GM19468 (cell line): ENCODE results near the gene DSCAML1.

Experiments used
- ATAC-seq: cut with Tn5 transposase; IDR thresholded peaks from one replicate; pipeline ENCODE4 v1.9.1; 2021; ENCODE audit warnings: mild to moderate bottlenecking, moderate library complexity, moderate number of reproducible peaks; ENCODE audit not compliant: unreplicated experiment; ENCODE audit errors: extremely low read depth

The DSCAML1 gene

DNA sequence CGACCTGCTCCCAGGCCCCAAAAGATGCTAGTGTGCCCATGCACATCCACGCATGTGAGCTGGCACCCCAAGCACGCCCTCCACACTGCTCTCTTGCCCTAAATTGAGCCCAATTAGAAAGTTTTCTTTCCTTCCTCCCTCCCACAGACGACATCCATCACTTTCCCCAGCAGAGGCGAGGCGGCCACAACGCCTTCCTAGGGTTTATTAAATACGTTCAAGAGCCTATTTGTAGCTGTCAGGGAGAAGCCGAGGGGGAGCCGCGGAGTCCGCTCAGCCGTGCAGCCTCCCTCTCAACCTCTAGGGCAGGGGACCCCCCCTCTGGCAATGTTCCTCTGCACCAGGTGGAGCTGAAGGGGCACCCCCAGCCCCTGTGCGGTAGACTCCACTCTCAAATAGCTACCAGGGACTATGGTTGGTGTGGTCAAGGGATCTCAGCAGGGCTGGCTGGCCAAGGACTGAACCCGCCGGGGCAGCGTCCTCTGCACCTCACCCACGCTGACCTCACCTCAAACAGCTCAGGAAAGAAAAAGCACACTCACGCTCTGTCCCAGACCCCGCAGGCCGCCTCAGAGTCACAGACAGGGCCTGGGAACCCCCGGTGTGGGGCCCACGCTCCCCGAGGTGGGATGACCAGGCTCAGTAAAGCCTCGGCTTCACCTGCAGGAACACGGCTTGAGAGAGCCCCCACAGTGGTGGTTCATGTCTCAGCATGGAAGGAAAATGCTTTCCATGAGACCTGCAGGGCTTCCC lies 152.4 kb downstream of the DSCAML1 start:
- no peak for ATAC-seq

DNA sequence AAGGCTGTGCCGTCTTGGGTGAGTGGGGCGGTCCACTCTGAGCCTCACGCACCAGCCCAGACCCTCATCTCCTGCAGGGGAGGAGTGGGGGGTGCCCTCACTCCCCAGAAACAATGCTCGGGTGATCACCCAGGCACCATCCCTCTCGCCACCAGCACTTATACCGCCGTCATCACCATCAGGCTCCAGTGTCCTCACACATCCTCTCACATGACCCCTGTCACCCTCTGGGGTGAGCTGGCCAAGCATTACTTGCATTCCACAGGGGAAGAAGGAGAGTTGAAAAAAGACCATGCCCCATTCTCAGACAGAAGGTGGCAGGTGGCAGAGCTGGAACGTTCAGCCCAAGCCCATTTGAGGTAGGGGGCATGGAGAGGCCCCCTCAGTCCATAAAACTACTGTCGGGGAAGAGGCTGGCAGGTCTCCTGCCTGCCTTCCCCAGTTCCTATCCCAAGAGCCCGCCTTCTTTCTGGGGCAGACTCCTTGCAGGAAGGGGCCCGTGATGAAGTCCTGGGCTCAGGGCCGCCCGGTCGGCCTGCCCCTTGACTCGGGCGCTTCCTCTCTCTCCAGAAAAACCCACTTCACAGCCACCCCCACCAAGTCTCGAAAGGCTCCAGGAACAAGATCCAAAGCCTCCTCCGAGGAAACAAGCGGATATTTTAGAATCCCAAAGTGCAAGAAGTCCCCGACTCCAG lies 153.3 kb downstream of the DSCAML1 start:
- ATAC-seq = no peak

DNA sequence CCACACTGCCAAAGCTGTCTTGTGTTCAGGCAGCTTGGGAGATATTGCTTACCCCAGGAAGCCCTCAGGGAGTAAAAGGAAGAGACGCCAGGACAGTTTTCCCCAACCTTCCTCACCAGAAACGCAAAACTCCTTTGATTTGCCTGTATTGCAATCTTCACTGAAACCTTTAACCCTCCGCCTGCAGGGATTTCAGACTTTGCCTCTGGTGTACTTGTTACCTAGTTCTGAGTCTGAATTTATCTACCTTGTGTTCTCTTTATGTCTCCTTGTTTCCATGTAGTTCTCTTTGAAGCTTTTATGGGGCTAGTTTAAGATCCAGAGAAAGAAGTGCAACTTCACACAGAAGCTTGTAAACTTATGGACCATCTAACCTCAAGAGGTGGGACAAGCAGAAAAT lies 154.2 kb downstream of the DSCAML1 start:
- ATAC-seq = no peak

DNA sequence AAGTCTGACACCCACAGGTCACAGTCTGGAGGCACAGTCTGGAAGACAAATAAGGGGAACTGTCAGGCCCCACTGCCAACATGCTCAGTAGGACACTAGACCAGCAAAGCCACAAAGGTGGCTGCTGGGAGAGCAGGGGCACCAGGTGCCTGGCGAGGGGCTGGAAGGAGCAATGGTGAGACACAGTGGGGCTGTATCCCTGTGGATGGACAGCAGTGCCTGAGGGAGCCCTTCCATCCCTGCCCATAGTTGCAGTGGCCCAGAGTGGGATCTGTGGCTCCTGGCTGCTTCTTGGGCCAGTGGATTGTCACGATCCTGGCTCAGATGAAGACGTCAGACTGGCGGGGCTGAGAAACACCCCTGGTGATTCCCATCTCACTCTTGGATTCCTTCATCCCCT lies 154.6 kb downstream of the DSCAML1 start:
- no peak for ATAC-seq

DNA sequence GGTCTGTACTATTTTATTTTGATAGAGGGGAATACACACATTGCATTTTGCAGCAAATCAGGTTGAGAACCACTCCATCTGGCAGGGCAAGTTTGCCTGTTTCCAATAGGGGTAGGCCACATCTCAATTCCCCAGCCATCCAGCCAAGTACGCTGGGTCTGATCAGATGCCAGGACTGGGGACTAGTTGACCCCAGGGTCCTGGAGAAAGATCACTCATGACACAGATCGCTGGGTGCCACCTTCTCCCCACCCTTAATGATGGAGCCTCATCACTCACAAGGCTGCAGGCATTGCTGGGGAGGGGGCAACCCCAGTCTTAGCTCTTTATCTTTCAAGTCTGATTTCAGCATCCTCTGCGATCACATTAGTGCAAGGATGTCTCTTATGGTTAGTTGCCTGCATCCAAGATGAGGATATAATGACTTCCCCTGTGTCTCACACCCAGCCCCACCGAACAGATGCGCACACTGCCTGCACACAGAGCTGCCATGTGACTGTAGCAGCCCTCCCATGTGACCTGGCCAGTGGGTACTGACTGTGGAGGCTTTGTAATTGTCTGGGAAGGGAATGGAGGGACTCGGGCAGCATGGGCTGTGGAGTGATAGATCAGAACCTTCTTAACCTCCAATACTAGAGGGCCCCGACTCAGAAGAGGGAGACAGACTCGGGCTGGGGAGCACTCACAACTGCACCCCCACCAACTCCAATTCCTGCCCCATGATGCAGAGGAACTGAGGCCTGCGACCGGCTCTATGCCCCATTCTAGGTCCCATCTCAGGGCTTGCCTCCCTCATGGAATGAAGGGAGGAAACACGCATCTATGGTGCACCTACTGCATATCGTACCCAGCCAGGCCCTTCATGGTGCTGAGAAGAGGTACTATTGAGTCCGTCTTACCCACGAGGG lies 155.8 kb downstream of the DSCAML1 start:
- no peak for ATAC-seq

DNA sequence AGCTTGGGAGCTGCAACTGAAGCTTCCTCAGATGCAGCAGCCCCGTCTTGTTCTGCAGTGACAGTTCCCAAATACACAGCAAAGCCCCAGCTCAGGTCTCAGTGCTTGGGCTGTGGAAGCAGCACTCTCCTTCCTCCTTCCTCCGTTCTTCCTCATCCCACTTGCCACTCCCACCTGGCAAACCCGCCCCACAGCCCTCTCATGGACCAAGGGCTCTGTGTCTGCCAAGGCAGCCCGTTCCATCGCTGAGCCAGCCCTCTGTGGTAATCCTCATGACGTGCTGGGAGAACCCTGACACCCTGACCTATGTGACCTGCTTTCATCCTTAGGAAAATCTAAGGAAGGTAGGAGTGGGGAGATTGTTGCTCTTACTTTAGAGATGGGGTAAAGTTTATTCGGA lies 157.0 kb downstream of the DSCAML1 start:
- ATAC-seq = no peak

DNA sequence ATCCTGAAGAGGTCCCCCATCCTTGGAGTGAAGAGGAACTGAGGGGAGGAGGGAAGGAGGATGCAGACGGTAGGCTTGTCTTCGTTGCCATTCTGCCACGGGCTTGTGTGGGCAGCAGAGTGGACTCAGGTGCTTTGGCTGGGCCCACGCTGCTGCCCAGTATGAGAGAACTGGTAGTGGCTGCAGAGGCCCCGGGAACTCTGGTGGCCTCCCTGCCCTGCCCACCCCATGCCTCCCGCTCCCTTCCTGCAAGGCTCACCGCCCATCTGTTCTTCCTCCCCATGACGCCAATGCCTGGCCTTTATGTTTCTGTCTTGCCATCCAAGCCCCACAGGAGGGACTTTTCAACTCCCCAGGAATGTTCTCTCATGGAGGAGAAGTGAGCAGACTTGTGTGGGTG lies 157.4 kb downstream of the DSCAML1 start:
- no peak for ATAC-seq

DNA sequence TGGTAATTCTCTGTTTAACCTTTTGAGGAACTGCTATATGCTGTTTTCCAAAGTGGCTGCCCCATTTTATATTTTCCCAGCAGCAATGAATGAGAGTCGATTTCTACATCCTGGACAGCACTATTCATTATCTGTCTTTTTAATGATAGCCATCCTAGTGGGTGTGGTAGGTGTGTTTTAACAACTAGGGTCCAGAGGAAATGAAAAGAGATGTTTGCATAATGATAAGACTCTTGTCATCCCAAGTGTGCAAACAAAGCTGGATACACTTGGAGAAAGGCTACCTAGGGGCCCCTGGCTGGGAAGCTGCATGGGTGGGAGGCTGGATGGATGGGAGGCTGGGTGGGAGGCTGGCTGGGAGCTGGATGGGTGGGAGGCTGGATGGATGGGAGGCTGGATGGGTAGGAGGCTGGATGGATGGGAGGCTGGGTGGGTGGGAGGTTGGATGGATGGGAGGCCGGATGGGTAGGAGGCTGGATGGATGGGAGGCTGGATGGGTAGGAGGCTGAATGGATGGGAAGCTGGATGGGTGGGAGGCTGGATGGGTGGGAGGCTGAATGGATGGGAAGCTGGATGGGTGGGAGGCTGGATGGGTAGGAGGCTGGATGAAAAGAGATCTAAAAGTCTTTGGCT lies 158.0 kb downstream of the DSCAML1 start:
- no peak for ATAC-seq

DNA sequence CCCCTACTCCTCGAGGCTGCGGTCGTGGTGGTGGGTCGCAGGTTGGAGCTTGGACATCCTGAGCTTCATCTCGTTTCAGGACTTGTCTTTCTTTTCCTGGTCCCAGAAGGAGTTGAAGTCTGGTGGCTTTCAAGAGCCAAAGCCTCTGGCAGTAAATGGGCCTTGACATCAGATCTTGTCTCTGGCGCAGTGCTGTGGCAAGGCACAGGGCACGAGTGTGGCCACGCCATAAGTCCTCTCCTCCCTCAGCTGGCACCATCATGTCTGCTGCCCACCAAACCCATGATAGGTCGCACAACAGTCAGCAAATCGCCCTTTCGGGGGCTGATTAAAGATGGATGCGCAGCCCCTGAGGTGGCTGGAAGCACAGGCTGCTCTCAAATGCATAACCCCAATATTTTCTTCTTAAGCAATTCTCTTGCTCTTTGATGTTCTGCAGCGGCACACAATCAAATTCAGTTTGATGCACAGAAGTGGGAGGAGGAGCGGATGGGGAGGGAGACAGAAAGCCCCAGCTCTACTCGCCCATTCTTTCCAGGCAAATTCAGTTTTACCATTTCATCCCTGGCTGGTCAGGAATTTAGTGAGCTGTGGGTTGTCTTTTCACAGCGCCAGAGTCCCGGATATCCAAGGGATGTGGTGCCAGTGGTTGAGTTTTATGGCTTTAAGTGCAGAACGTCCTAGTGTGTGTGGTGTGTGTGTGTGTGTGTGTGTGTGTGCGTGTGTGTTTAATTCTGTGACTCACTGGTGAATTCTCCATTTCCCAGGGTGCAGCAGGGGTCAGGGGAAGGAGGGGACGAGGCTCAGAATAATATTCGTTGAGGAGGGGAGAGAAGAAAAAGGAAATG lies 162.0 kb downstream of the DSCAML1 start:
- no peak for ATAC-seq

DNA sequence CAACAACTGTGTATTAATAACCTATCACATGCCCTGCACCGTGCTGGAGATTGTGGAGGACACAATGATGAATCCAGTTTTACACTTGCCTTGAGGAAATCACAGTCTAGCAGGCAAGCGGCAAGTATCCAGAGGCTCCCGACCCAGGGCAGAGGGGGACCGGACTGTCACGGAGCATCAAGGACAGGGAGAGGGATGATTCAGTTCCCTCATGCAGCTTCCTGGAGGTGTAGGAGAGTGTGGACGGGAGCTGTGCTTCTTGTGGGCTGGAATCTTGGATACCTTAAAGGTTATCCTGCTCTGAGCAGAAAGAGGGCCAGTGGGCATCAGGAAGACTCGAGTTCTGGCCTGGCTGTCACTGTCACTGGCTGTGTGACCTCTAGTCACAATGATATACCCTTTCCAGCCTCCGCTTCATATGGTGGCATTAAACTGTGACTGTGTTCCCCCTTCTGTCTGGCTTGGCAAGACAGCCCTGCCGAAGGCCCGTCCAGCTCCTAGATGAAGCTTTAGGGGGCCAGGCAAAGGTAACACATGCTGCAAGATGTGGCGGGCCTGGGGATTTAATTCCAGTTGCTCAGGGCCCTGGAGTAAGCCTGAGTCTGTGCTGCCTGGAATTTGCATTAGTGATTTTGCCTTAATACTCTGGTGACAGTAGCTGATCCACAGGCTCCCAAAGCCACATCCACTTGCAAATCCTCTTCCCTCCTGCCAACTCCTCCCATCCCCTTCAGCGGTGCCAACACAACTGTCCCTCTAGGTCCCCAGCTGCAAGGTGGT lies 162.8 kb downstream of the DSCAML1 start:
- no peak for ATAC-seq

DNA sequence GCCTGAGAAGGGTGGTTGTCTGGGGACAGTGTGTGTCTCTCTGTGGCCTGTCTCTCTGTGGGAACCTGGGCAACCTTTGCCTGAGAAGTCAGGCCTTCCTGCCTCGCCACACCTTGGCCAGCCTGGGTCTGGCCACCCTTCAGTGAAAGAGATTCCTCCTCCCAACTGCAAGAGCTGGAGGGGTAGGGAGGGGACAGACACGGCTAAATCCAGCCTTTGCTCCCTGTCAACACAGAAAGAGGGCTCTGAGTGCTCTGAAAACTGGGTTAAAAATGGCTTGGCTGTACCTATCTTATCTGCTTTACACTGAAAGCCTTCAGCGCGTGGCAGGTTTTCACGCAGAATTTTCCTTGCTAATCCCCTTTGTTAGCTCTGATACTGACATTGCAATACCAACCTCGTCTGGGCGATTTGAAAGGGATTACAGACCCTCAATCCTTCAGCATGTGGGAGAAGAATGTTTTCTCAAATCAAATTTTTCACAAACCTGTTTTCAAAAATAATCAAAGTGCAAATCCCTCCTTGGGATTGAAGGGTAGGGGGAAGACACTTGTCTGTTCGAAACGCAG lies 163.7 kb downstream of the DSCAML1 start:
- no peak for ATAC-seq

DNA sequence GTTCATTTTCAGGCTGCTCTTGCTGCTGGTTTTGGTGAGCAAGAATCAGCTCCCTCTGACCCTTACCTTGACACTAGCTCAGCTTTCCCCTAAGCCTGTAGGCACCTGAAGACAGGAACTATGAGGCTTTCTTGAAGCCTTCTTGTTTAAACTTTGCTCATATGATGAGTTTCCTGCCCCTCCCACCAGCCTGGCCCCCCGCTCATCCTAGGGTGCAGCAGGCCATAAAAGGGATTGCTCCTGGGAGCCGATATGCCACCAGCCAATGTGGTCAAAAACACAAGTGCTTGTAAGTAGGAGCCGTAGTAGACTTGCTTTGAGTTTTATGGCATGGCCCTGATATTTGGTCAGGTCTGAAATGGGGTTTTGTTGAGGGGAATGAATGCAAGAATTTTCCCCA lies 164.7 kb downstream of the DSCAML1 start:
- no peak for ATAC-seq

DNA sequence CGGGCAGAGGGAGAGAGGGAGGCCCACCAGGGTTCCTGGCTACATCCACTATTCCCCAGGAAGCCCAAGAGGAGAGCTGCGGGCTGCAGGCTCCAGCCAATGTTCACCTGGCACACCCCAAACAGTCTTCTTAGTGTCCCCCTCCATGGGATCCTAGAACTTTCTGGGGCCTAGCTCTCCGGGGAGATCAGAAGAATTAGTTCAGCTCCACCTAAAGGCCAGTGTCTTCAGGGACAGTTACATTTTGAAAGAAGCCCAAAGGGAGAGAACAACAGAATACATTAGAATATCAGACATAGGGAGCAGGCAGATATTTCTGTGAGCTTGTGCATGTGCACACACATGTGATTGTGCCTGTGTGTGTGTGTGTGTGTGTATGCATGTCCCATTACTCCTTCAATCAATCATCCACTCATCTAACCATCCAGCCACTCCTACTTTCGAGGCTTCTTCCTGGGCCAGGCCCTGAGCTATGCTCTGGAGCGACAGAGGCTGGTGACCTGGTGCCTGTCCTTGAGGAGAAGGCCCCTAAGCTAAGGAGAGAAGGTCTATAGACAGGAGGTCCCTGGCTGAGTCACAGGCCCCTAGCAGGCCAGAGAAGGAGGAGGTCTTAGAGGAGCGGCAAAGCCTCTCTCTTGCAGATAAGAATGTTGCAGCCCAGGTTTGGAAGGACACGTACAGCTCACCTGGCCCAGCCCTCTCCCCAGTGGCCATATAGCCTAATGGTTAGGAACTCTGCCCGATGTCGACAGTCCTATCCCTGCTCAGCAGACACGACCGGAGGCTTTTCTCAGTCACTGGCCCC lies 165.5 kb downstream of the DSCAML1 start:
- ATAC-seq = no peak

DNA sequence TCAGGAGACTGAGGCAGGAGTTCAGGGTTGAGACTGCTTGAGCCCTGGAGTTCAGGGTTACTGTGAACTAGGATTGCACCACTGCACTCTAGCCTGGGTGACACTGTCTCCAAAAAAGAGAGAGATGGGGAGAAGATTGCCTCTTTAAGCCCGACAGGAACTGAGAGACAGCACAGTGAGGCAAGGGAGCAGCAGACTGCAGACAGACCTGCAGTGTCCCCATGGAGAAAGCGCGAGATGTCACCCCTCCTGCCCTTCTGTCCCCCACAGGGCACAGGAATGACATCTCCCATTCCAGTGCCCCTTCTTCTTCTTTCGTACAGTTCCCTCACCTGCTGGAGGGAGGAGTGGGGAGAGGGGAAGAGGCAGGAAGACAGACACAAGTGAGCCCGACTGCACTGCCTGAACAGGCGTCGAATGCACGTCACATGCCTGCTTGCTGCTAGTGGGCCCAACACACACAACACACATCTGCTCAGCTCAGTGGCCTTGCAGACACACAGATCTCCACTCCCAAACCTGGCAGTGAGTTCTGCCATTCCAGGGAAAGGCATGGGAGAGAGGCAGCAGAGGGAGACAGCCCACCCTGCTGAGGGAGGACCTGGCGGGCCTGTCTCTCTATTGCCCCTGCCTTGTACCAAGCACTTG lies 167.0 kb downstream of the DSCAML1 start:
- no peak for ATAC-seq

DNA sequence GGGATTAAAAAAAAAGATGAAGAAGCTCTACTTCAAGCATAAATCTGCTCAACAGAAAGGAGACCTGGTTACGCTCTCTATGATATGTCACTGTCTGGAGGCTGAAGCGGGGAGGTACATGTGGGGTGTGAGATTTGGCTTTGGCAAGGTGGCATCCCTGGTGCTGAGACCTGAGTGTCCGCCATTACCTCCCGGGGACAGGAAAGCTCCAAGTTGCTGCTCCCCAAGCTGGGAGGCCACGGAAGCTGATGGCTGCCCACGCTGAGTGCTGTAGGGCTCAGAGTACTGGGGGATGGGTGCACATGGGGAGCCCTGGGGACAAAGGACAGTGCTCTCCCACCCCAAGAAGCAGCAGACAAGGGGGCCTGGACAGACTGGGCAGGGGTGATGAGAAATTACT lies 167.9 kb downstream of the DSCAML1 start:
- no peak for ATAC-seq

DNA sequence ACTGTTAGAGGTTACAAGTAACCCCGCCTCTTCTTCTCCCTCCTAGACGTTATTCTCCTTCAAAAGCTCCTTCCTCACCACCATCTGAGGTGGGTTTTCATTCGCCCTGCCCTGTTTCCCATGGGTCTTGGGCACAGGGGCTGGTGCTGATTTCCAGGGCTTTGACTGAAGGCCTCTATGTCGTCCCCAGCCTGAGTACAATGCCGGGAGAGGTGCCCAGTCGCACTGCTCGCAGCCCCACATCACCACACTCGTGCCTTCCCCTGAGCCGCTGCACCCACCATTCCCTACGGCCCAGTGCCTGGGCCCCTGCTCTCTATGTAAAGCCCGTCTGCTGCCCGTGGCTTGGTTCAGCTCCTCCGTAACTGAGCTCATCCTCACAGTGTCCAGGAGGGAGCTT lies 169.8 kb downstream of the DSCAML1 start:
- ATAC-seq = no peak

DNA sequence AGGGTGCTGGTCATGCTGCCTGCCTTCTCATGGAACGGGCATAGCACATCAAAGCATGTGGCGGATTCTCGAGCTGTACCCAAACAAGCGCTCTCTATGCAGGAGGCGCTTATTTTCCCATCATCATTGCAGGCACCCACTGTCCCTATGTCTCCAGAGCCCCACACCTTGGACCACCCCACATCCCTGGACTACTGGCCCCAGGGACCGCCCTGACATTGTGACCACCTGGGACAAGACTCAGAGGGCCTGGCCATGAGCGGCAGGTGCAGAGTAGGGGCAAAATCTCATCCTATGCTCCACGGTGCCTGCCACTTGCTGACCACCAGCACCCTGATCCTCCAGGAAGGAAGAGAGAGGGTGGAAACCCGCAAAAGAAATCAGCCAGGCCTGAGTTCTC lies 170.4 kb downstream of the DSCAML1 start:
- no peak for ATAC-seq
